SU-DHL-6 (cell line): ENCODE measurements around the gene AGO3.

ENCODE experiments used
- H2AFZ ChIP-seq: fragments of 200-600 bp; sonication (generic); 2 replicates; pipeline ENCODE4 v1.6.1; 2014; ENCODE audit warnings: low read depth, mild to moderate bottlenecking, moderate library complexity, mixed read lengths, antibody characterized with exemption, low read length; ENCODE audit not compliant: severe bottlenecking
- H3F3A ChIP-seq: fragments of 200-600 bp; shearing (Covaris generic); 2 replicates; pipeline ENCODE4 v1.6.0; 2016; ENCODE audit warnings: antibody characterized with exemption, mild to moderate bottlenecking; ENCODE audit not compliant: insufficient read depth
- H3K27ac ChIP-seq: fragments of 200-600 bp; sonication (generic); 2 replicates; pipeline ENCODE4 v1.5.1; 2016; ENCODE audit warnings: low read depth, mild to moderate bottlenecking, low read length, moderate library complexity, mixed read lengths
- H3K27me3 ChIP-seq: fragments of 200-600 bp; sonication (generic), shearing (Covaris generic); 2 replicates; pipeline ENCODE4 v1.6.0; 2014; ENCODE audit warnings: mild to moderate bottlenecking, low read length
- H3K36me3 ChIP-seq: fragments of 200-600 bp; sonication (generic); 2 replicates; pipeline ENCODE4 v1.6.1; 2014; ENCODE audit warnings: mild to moderate bottlenecking, low read length, mixed read lengths
- H3K4me2 ChIP-seq: fragments of 300-600, 200-600 bp; shearing (Covaris generic), sonication (generic); 2 replicates; pipeline ENCODE4 v1.6.0; 2014; ENCODE audit warnings: low read length, low read depth, mild to moderate bottlenecking; ENCODE audit not compliant: poor library complexity, severe bottlenecking
- H3K4me3 ChIP-seq: fragments of 200-600 bp; sonication (generic); 2 replicates; pipeline ENCODE4 v1.5.1; 2014; ENCODE audit warnings: antibody characterized with exemption, low read length, mild to moderate bottlenecking, mixed read lengths; ENCODE audit not compliant: insufficient read depth, poor library complexity, severe bottlenecking
- H3K79me2 ChIP-seq: fragments of 200-600 bp; sonication (generic); 2 replicates; pipeline ENCODE4 v1.6.1; 2014; ENCODE audit warnings: mild to moderate bottlenecking, low read length, moderate library complexity; ENCODE audit not compliant: insufficient read depth
- H3K9ac ChIP-seq: fragments of 200-600 bp; sonication (generic); 2 replicates; pipeline ENCODE4 v1.7.0; 2014; ENCODE audit warnings: mild to moderate bottlenecking, low read length
- H3K9me2 ChIP-seq: fragments of 200-600 bp; sonication (generic); replicated peaks from 2 replicates; pipeline ENCODE4 v1.6.1; 2014; ENCODE audit warnings: low read length; ENCODE audit not compliant: insufficient read depth
- H3K9me3 ChIP-seq: fragments of 200-600 bp; sonication (generic); 2 replicates; pipeline ENCODE4 v1.6.1; 2014; ENCODE audit warnings: low read length, mixed read lengths; ENCODE audit not compliant: insufficient read depth
- H4K20me1 ChIP-seq: fragments of 200-600 bp; sonication (generic); 2 replicates; pipeline ENCODE4 v1.6.1; 2014; ENCODE audit warnings: low read depth, mild to moderate bottlenecking, antibody characterized with exemption, low read length, moderate library complexity, mixed read lengths
- CTCF ChIP-seq: fragments of 200-600 bp; sonication (generic); IDR thresholded peaks from one replicate; pipeline ENCODE4 v1.5.1; 2017; ENCODE audit warnings: antibody characterized with exemption, mild to moderate bottlenecking, low read length, moderate library complexity; ENCODE audit not compliant: insufficient read depth, poor library complexity, severe bottlenecking
- EZH2phosphoT487 ChIP-seq: fragments of 200-600 bp; sonication (generic), shearing (Covaris generic); conservative IDR thresholded peaks from 2 replicates; pipeline ENCODE4 v1.6.1; 2018; ENCODE audit warnings: mild to moderate bottlenecking, antibody characterized with exemption, low read length, moderate library complexity, mixed read lengths

Gene AGO3

DNA sequence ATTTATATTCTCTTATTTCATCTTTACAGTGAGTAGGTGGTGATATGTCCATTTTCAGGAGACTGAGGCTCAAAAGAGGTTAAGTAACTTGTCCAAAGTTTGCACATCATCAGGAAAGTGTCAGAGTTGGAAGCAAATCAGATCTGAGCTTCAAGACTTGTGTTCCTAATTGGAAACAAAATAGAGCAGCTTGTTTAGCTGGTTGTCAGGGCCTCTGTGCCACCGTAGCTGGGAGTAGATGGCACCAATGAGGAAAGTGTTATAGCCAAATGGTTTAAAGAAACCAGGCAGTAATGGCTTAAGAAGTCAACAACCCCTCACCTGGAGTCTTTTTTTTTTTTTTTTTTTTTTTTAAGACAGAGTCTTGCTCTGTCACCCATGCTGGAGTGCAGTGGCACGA, 28.2 kb upstream of the AGO3 start:
- H3F3A ChIP-seq, result no peaks in the 10 kb centered on the region
- TF ChIP-seq CTCF, result no peak
- no peak for TF ChIP-seq EZH2phosphoT487
- H3K9me3 ChIP-seq, result no peaks in the 10 kb centered on the region
- H3K9ac ChIP-seq, result no peak overlapping the region
- H3K79me2 ChIP-seq, result no peaks in the 10 kb centered on the region
- H3K36me3 ChIP-seq, result peaks cover 8% of the 10 kb centered on the region
- no peak overlapping the region for H3K27ac ChIP-seq
- H3K4me3 ChIP-seq, result no peak overlapping the region
- H3K4me2 ChIP-seq, result no peak overlapping the region
- H2AFZ ChIP-seq, result no peak overlapping the region
- no peaks in the 10 kb centered on the region for H3K9me2 ChIP-seq
- no peaks in the 10 kb centered on the region for H3K27me3 ChIP-seq
- no peaks in the 10 kb centered on the region for H4K20me1 ChIP-seq

- Histone ChIP-seq H3K36me3 (peaks cover 8% of the 10 kb centered on the region), H3K4me2 (no peak overlapping the region), H4K20me1 (no peaks in the 10 kb centered on the region), H3K9ac (no peak overlapping the region), H3K79me2 (no peaks in the 10 kb centered on the region), H3K27ac (no peak overlapping the region), H2AFZ (no peak overlapping the region), H3K27me3 (no peaks in the 10 kb centered on the region), H3K9me3 (no peaks in the 10 kb centered on the region), H3K9me2 (no peaks in the 10 kb centered on the region), H3K4me3 (no peak overlapping the region), H3F3A (no peaks in the 10 kb centered on the region)
- no peak for TF ChIP-seq CTCF
- no peak for TF ChIP-seq EZH2phosphoT487
Measured at GRCh38 chr1:35914717-35915116, 16.2 kb upstream of the AGO3 start.

GRCh38 chr1:35915693-35916092, 15.2 kb upstream of the AGO3 start:
- Histone ChIP-seq H4K20me1 (no peaks in the 10 kb centered on the region), H3K27ac (no peak overlapping the region), H3K4me2 (no peak overlapping the region), H3F3A (no peaks in the 10 kb centered on the region), H3K36me3 (peaks cover 6% of the 10 kb centered on the region; the same call in 1 of the 2 replicates), H3K27me3 (no peaks in the 10 kb centered on the region), H3K4me3 (no peak overlapping the region), H3K9me3 (no peaks in the 10 kb centered on the region), H3K9me2 (no peaks in the 10 kb centered on the region), H3K79me2 (no peaks in the 10 kb centered on the region), H2AFZ (no peak overlapping the region), H3K9ac (no peak overlapping the region)
- TF ChIP-seq CTCF (no peak), EZH2phosphoT487 (no peak)
